IMR-90 (cell line): Measurements from ENCODE around the gene RAB25.

Experiments used
- BHLHE40 ChIP-seq: fragments of 150-350 bp; IDR thresholded peaks from 2 replicates; pipeline ENCODE4 v1.6.1; 2016; ENCODE audit warnings: mild to moderate bottlenecking, low read depth, low read length
- CEBPB ChIP-seq: IDR thresholded peaks from 2 replicates; pipeline ENCODE4 v1.6.1; 2012; ENCODE audit warnings: low read depth, low read length, improper control_type of control experiment
- CTCF ChIP-seq: conservative IDR thresholded peaks from 2 replicates; pipeline ENCODE4 v1.5.1; 2012; ENCODE audit warnings: mild to moderate bottlenecking, low read depth, low read length, improper control_type of control experiment
- ELK1 ChIP-seq: fragments of 150-350 bp; IDR thresholded peaks from 2 replicates; pipeline ENCODE4 v1.6.1; 2016; ENCODE audit warnings: low read depth, mild to moderate bottlenecking, low read length, moderate library complexity, borderline replicate concordance
- MAFK ChIP-seq: IDR thresholded peaks from 2 replicates; pipeline ENCODE4 v1.6.1; 2012; ENCODE audit warnings: low read depth, low read length, improper control_type of control experiment
- MXI1 ChIP-seq: IDR thresholded peaks from 2 replicates; pipeline ENCODE4 v1.6.1; 2012; ENCODE audit warnings: low read depth, mild to moderate bottlenecking, low read length, moderate library complexity, borderline replicate concordance
- POLR2A ChIP-seq: IDR thresholded peaks from 2 replicates; pipeline ENCODE4 v1.6.1; 2012; ENCODE audit warnings: mild to moderate bottlenecking, low read depth, low read length
- RAD21 ChIP-seq: IDR thresholded peaks from 2 replicates; pipeline ENCODE4 v1.6.1; 2012; ENCODE audit warnings: low read length, improper control_type of control experiment
- RCOR1 ChIP-seq: IDR thresholded peaks from 2 replicates; pipeline ENCODE4 v1.6.1; 2012; ENCODE audit warnings: mild to moderate bottlenecking, low read length, improper control_type of control experiment; ENCODE audit not compliant: insufficient replicate concordance
- RFX5 ChIP-seq: IDR thresholded peaks from 2 replicates; pipeline ENCODE4 v1.8.0; 2012; ENCODE audit warnings: low read depth, mild to moderate bottlenecking, low read length, moderate library complexity
- SMC3 ChIP-seq: fragments of 150-350 bp; IDR thresholded peaks from 2 replicates; pipeline ENCODE4 v1.6.1; 2016; ENCODE audit warnings: low read depth, mild to moderate bottlenecking, antibody characterized with exemption, low read length, moderate library complexity

GRCh38 chr1:156051011-156051725 lies 9.8 kb upstream of the RAB25 start:
- TF ChIP-seq POLR2A (no peak), MAFK (no peak), CTCF (no peak), BHLHE40 (no peak), RFX5 (no peak), CEBPB (no peak), SMC3 (no peak), MXI1 (no peak), RAD21 (no peak), RCOR1 (no peak), ELK1 (no peak)
